Subcutaneous abdominal adipose tissue (tissue), 5 donors: Measurements from ENCODE around the gene CENPH.
"Not testable (repeated sequence)": the region's sequence is repeated elsewhere in the genome, so short reads cannot be mapped to it uniquely, and the experiment has no call there.

Experiments
- H3K27ac ChIP-seq: one replicate; pipeline ENCODE4 v1.7.0; 2013; ENCODE audit warnings: low read depth, mild to moderate bottlenecking, inconsistent platforms, low read length, moderate library complexity
- H3K27me3 ChIP-seq, 5 donors: one replicate each; pipeline ENCODE4 v1.7.0; 2013; ENCODE audit warnings: low read length in 5 of 5, inconsistent platforms in 1 of 5; ENCODE audit not compliant: control insufficient read depth in 5 of 5, insufficient read depth in 4 of 5
- H3K36me3 ChIP-seq, 5 donors: one replicate each; pipeline ENCODE4 v1.7.0; 2013; ENCODE audit warnings: low read length in 5 of 5; ENCODE audit not compliant: control insufficient read depth in 5 of 5, insufficient read depth in 5 of 5
- H3K4me1 ChIP-seq, 5 donors: one replicate each; pipeline ENCODE4 v1.7.0; 2013; ENCODE audit warnings: low read length in 5 of 5, mild to moderate bottlenecking in 3 of 5, moderate library complexity in 1 of 5; ENCODE audit not compliant: control insufficient read depth in 5 of 5, insufficient read depth in 5 of 5
- H3K4me3 ChIP-seq, 5 donors: one replicate each; pipeline ENCODE4 v1.7.0; 2013; ENCODE audit warnings: low read length in 5 of 5, low read depth in 1 of 5
- H3K9ac ChIP-seq, 5 donors: one replicate each; pipeline ENCODE4 v1.7.0; 2013; ENCODE audit warnings: low read length in 5 of 5, mild to moderate bottlenecking in 4 of 5, moderate library complexity in 3 of 5
- H3K9me3 ChIP-seq, 5 donors: one replicate each; pipeline ENCODE4 v1.7.0; 2013; ENCODE audit warnings: low read length in 5 of 5; ENCODE audit not compliant: control insufficient read depth in 5 of 5
- donor health status: healthy.
- donor health status: healthy.
- donor health status: healthy.
- donor health status: healthy.
- donor health status: healthy.

The CENPH gene

GRCh38 chr5:69242215-69242927 is 53.0 kb downstream of the CENPH start:
- no peak overlapping the region for H3K27ac ChIP-seq
- H3K9ac ChIP-seq, result no peak overlapping the region
- no peak overlapping the region for H3K4me3 ChIP-seq
- peaks cover 4 to 11% (median 9%) of the 10 kb centered on the region in 5 donors for H3K36me3 ChIP-seq
- peaks cover 0 to 7% (median 0%) of the 10 kb centered on the region in 5 donors for H3K4me1 ChIP-seq
- no peaks in the 10 kb centered on the region for H3K27me3 ChIP-seq
- H3K9me3 ChIP-seq, result no peaks in the 10 kb centered on the region

DNA sequence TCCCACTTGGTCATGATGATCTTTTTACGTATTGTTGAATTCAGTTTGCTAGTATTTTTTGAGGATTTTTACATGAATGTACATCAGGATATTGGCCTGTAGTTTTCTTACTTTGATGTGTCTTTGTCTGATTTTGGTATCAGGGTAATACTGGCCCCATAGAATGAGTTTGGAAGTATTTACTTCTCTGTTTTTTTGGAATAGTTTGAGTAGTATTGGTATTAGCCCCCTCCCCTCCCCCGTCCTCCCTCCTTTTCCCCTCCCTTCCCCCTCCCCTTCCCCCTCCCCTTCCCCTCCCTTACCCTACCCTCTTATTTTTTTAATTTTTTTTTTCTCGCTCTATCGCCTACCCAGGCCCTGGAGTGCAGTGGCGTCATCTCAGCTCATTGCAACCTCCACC is 55.6 kb downstream of the CENPH start:
- H3K4me3 ChIP-seq, result no peak overlapping the region
- peaks cover 0 to 8% (median 1%) of the 10 kb centered on the region in 5 donors for H3K4me1 ChIP-seq
- no peak overlapping the region for H3K27ac ChIP-seq
- H3K27me3 ChIP-seq, result no peaks in the 10 kb centered on the region
- no peak overlapping the region for H3K9ac ChIP-seq
- peaks cover 1 to 5% (median 3%) of the 10 kb centered on the region in 5 donors for H3K36me3 ChIP-seq
- H3K9me3 ChIP-seq, result no peaks in the 10 kb centered on the region

DNA sequence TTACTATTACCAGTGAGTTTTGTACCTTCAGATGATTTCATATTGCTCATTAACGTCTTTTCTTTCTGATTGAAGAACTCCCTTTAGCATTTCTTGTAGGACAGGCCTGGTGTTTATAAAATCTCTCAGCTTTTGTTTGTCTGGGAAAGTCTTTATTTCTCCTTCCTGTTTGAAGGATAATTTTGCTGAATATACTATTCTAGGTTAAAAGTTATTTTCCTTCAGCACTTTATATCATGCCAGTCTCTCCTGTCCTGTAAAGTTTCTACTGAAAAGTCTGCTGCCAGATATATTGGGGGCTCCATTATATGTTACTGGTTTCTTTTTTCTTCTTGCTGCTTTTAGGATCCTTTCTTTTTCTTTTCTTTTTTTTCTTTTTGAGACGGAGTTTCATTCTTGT is 58.6 kb downstream of the CENPH start:
- peaks cover 0 to 6% (median 0%) of the 10 kb centered on the region in 5 donors for H3K36me3 ChIP-seq
- H3K4me3 ChIP-seq, result no peak overlapping the region
- H3K9me3 ChIP-seq, result no peaks in the 10 kb centered on the region
- H3K27me3 ChIP-seq, result no peaks in the 10 kb centered on the region
- no peak overlapping the region for H3K9ac ChIP-seq
- peaks cover 0 to 10% (median 7%) of the 10 kb centered on the region in 5 donors for H3K4me1 ChIP-seq
- H3K27ac ChIP-seq, result no peak overlapping the region

DNA sequence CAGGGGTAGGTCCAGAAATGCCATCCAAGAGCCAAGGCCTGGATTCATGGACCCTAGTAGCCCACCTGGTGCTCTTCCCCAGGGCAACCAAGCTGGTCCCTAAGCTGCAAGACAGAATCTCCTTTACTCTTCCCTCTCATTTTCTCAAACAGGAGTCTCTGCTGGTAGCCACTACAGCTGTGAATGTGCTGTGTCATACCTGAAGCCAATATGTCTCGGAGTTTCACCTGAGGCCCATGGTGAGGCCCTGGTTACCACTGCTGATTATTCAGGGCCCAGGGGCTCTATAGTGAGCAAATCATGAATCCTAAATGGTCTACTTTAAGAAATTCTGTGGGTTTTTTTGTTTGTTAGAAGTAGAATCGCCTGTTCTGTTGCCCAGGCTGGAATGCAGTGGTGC is 61.2 kb downstream of the CENPH start:
- Histone ChIP-seq H3K27me3 (no peaks in the 10 kb centered on the region), H3K4me3 (no peak overlapping the region), H3K9ac (no peak overlapping the region), H3K27ac (no peak overlapping the region), H3K36me3 (peaks cover 0 to 6% (median 0%) of the 10 kb centered on the region in 5 donors), H3K4me1 (peaks cover 0 to 10% (median 7%) of the 10 kb centered on the region in 5 donors), H3K9me3 (no peaks in the 10 kb centered on the region)

GRCh38 chr5:69252437-69252836 is 63.1 kb downstream of the CENPH start:
- H3K4me3 ChIP-seq, result no peak overlapping the region
- H3K36me3 ChIP-seq, result peaks cover 8 to 15% (median 9%) of the 10 kb centered on the region in 5 donors
- no peak overlapping the region for H3K9ac ChIP-seq
- H3K4me1 ChIP-seq, result peaks cover 0 to 8% (median 3%) of the 10 kb centered on the region in 5 donors
- H3K9me3 ChIP-seq, result no peaks in the 10 kb centered on the region
- H3K27me3 ChIP-seq, result no peaks in the 10 kb centered on the region
- H3K27ac ChIP-seq, result no peak overlapping the region

GRCh38 chr5:69255940-69256339 is 66.6 kb downstream of the CENPH start:
- H3K27me3 ChIP-seq, H3K4me3 ChIP-seq, H3K9me3 ChIP-seq, H3K9ac ChIP-seq, H3K4me1 ChIP-seq, H3K27ac ChIP-seq: not testable (repeated sequence)
- H3K36me3 ChIP-seq, result peaks cover 24 to 40% (median 26%) of the 10 kb centered on the region in 5 donors

DNA sequence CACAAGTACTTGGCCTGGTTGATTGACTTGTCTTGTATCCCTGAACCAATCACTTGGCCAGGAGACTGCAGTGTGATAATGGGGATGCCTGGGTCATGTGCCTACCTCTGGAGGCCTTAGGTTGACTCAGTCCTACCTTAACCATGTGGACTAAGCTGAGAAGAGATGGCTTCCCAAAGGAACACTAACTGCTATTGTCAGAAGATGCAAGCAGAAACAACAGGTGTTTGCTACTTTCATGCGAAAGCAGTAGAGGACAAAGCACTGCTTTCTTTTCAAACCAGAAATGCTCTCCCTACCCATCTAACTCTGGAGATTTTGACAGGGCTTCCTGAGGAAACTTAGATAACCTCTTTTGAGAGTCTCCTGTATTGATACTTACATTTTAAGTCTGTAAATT is 68.2 kb downstream of the CENPH start:
- Histone ChIP-seq H3K4me1 (no peaks in the 10 kb centered on the region), H3K9me3 (no peaks in the 10 kb centered on the region), H3K36me3 (peaks cover 29 to 48% (median 33%) of the 10 kb centered on the region in 5 donors), H3K27me3 (no peaks in the 10 kb centered on the region), H3K27ac (no peak overlapping the region), H3K9ac (no peak overlapping the region), H3K4me3 (no peak overlapping the region)
